ENCODE measurements around the gene ATOSB.

The ATOSB gene

DNA sequence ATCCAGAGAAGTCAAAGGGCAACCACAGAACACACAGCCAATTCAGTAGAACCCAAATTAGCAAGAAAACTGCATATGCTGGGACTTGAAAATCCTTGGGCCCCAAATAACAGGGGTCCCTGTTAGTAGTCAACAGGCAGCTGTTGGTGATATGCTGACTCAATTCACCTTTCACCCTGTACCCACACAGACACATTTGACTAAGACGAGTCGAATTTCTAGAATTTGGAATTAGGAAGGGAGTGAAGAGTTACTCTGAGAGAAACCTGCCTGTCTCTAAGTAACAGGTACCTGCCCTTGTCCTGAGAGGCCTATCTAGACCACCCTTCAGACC, 42.4 kb downstream of the ATOSB start:
- H3K27ac ChIP-seq: peak overlapping the region; percentile 100; the same call in 1 of the 2 replicates
- H4K20me1 ChIP-seq (ENCODE audit: insufficient read depth): peaks cover 31% of the 10 kb centered on the region
- no peak overlapping the region for H3K4me2 ChIP-seq
- H3K4me1 ChIP-seq (ENCODE audit: low read depth, poor library complexity, severe bottlenecking): peaks cover 33% of the 10 kb centered on the region
- H3K9ac ChIP-seq: no peak overlapping the region
- no peak overlapping the region for H2AFZ ChIP-seq (ENCODE audit: low read depth)
- H3K36me3 ChIP-seq (ENCODE audit: insufficient read depth): peaks cover 4% of the 10 kb centered on the region; the same call in 1 of the 2 replicates
- peaks cover 53% of the 10 kb centered on the region for H3K79me2 ChIP-seq (ENCODE audit: insufficient read depth, low read depth)
- H3K27me3 ChIP-seq (ENCODE audit: insufficient read depth, low read depth): no peaks in the 10 kb centered on the region
- H3K4me3 ChIP-seq (IDR thresholded peaks at IDR 0.05; ENCODE audit: insufficient read depth, low read depth, low read length): no peak overlapping the region
- TF ChIP-seq, protein P1, sequence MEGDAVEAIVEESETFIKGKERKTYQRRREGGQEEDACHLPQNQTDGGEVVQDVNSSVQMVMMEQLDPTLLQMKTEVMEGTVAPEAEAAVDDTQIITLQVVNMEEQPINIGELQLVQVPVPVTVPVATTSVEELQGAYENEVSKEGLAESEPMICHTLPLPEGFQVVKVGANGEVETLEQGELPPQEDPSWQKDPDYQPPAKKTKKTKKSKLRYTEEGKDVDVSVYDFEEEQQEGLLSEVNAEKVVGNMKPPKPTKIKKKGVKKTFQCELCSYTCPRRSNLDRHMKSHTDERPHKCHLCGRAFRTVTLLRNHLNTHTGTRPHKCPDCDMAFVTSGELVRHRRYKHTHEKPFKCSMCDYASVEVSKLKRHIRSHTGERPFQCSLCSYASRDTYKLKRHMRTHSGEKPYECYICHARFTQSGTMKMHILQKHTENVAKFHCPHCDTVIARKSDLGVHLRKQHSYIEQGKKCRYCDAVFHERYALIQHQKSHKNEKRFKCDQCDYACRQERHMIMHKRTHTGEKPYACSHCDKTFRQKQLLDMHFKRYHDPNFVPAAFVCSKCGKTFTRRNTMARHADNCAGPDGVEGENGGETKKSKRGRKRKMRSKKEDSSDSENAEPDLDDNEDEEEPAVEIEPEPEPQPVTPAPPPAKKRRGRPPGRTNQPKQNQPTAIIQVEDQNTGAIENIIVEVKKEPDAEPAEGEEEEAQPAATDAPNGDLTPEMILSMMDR (conservative IDR thresholded peaks at IDR 0.05; ENCODE audit: low read depth, low read length): no peak

DNA sequence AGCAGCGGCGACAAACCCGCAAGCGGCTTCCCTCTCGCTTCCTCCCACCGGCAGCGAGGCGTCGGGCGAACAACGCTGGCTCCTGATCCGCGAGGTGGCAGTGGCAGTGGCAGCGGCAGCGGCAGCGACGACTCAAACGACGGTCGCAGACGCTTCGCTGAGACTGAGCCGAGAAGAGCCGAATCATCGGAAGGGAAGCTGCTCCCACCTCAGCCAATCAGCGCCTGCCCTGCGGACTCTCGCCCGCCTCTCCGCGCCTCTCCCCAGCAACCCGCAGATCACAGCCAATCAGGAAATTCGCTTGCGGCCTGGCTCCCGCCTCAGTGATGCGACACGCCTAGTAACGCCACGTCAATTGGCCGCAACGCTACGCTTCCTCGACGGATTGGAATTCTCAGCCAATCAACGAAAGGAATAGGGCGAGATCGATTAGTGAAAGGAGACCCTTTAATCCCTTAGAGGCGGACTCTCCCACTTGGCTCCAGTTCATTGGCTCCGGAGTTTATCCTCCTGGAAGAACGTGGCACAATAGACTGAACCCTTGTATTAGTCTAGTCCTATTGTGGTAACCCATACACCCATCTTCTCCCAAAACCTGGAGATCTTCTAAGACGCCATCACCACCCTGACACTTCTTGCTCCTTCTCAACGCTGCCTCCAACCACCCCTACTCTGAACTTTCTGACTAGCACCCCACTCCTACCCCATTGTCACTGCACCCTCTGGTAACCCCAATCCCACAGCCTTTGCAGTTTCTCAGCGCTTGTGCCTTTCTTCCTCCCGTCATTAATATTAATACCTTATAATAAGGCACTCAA, 43.0 kb downstream of the ATOSB start, which contains the start of gene VCP:
VCP (minus strand) TSS at position 165 of the 818 bp plus-strand sequence. CDS start 272 bp downstream, outside the sequence.
- Histone ChIP-seq H3K27ac (peak within 1 kb of the TSS; percentile 100), H3K36me3 (ENCODE audit: insufficient read depth) (peaks cover 9% of the 10 kb centered on the region; the same call in 1 of the 2 replicates), H3K4me1 (ENCODE audit: low read depth, poor library complexity, severe bottlenecking) (peaks cover 35% of the 10 kb centered on the region), H3K79me2 (ENCODE audit: insufficient read depth, low read depth) (peaks cover 53% of the 10 kb centered on the region), H2AFZ (ENCODE audit: low read depth) (peak within 1 kb of the TSS; percentile 31; the same call in 1 of the 2 replicates), H3K27me3 (ENCODE audit: insufficient read depth, low read depth) (no peaks in the 10 kb centered on the region), H4K20me1 (ENCODE audit: insufficient read depth) (peaks cover 36% of the 10 kb centered on the region), H3K9ac (peak within 1 kb of the TSS; percentile 99), H3K4me2 (peak within 1 kb of the TSS; percentile 62), H3K4me3 (IDR thresholded peaks at IDR 0.05; ENCODE audit: insufficient read depth, low read depth, low read length) (no peak within 1 kb of the TSS)
- TF ChIP-seq, protein P1 (conservative IDR thresholded peaks at IDR 0.05; ENCODE audit: low read depth, low read length): no peak

DNA sequence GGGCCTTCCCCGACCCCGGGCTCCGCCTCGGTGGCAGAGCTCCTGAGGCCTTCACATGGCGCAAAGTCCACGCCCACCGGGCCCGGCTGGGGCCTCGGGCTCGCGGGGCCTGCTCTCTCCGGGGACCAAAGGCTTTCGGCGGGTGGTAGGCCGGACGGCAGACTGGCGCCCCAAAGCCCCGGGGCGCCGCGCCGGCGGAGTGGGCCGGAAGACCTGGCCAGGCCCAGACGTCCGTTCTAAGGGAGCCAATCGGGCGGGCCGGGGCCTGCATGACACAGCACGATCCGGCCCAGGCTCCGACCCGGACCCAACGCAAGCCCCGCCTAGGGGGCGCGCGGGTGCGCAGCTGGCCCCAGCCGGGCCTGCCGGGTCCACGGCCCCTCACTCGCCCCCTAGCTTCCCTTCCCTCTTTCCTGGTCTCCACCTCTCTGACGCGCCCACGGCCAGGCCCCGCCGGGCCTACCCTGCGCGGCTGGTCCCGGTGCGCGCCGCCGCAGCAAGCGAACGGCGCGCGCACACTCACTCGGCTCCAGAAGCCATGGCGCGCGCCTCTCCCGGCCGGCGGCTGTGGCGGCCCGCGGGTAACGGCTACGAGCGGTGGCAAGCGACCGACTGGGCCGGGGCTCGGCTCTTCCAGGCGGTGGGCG, 43.7 kb downstream of the ATOSB start:
- no peak overlapping the region for H3K4me3 ChIP-seq (IDR thresholded peaks at IDR 0.05; ENCODE audit: insufficient read depth, low read depth, low read length)
- no peaks in the 10 kb centered on the region for H3K27me3 ChIP-seq (ENCODE audit: insufficient read depth, low read depth)
- H2AFZ ChIP-seq (ENCODE audit: low read depth): peak overlapping the region; percentile 31; the same call in 1 of the 2 replicates
- peaks cover 42% of the 10 kb centered on the region for H3K4me1 ChIP-seq (ENCODE audit: low read depth, poor library complexity, severe bottlenecking)
- peaks cover 37% of the 10 kb centered on the region for H4K20me1 ChIP-seq (ENCODE audit: insufficient read depth)
- H3K36me3 ChIP-seq (ENCODE audit: insufficient read depth): peaks cover 16% of the 10 kb centered on the region; the same call in 1 of the 2 replicates
- peak overlapping the region; percentile 100 for H3K27ac ChIP-seq
- TF ChIP-seq, protein P1 (conservative IDR thresholded peaks at IDR 0.05; ENCODE audit: low read depth, low read length): peak; percentile 39; the same call in 1 of the 2 replicates
- peak overlapping the region; percentile 62 for H3K4me2 ChIP-seq
- peak overlapping the region; percentile 99 for H3K9ac ChIP-seq
- peaks cover 53% of the 10 kb centered on the region for H3K79me2 ChIP-seq (ENCODE audit: insufficient read depth, low read depth)

DNA sequence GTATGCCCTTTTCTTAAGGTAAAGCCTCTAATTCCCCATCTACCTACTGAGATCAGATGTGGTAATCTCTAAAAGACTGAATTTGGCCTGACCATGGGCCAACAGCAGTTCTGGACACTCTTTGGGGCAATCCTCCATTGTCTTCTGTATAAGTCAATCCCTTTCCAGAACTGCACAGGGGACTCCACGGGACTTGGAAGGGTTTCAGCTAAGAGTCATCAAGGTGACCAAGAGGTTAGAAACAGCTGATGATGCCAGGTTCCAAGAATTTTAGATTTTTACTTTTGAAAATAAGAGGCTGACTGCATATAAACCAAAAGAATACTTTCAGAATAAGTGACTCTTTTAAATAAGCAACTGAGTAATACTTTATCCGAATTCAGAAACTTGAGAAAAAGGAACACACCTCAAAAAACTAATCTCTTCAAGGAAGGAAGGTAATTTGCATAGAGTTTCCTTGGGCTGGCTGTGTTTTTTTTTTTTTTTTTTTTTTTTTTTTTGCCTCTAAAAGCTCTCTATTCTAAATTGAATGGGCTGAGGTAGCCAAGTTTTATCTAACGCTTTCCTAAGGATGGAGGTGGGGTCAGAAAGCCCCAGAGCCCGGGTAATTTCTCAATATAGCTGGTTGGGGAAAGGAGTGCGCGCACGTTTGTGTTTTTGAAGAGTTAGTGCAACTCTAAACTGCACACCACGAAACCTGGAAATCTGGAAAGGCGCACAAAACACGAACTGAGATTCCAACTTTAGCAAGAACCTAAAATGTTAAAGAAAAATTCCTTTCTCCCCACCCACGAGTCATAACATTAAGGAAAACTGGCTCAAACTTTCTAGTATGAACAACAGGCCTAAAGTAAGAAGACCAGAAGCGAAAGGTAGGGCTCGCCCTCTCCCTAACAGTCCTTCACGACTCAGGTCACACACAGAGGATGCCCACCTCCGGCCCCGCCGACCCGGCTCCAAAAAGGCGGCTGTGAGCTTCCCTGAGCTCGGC, 44.5 kb downstream of the ATOSB start:
- peaks cover 56% of the 10 kb centered on the region for H3K79me2 ChIP-seq (ENCODE audit: insufficient read depth, low read depth)
- H3K4me2 ChIP-seq: peak overlapping the region; percentile 62
- peaks cover 21% of the 10 kb centered on the region; the same call in 1 of the 2 replicates for H3K36me3 ChIP-seq (ENCODE audit: insufficient read depth)

More for the DNA sequence above, 44.5 kb downstream of the ATOSB start:
- TF ChIP-seq, protein P1 (conservative IDR thresholded peaks at IDR 0.05; ENCODE audit: low read depth, low read length): no peak
- no peak overlapping the region for H3K4me3 ChIP-seq (IDR thresholded peaks at IDR 0.05; ENCODE audit: insufficient read depth, low read depth, low read length)
- peaks cover 37% of the 10 kb centered on the region for H4K20me1 ChIP-seq (ENCODE audit: insufficient read depth)
- H3K9ac ChIP-seq: peak overlapping the region; percentile 99
- 0 out of 2 replicates have a peak overlapping the region, but pooled peaks have one; percentile 15 for H2AFZ ChIP-seq (ENCODE audit: low read depth)
- no peaks in the 10 kb centered on the region for H3K27me3 ChIP-seq (ENCODE audit: insufficient read depth, low read depth)
- peaks cover 44% of the 10 kb centered on the region for H3K4me1 ChIP-seq (ENCODE audit: low read depth, poor library complexity, severe bottlenecking)
- H3K27ac ChIP-seq: peak overlapping the region; percentile 100
